Superior temporal gyrus (tissue), 1 donor: ENCODE data around the gene PSORS1C1.
"Not testable (repeated sequence)": the region's sequence is repeated elsewhere in the genome, so short reads cannot be mapped to it uniquely, and the experiment has no call there.

Experiments
- DNase-seq: peaks from one replicate; pipeline ENCODE4 v3.0.0-alpha.2; 2016; ENCODE audit errors: extremely low spot score

The PSORS1C1 gene

DNA sequence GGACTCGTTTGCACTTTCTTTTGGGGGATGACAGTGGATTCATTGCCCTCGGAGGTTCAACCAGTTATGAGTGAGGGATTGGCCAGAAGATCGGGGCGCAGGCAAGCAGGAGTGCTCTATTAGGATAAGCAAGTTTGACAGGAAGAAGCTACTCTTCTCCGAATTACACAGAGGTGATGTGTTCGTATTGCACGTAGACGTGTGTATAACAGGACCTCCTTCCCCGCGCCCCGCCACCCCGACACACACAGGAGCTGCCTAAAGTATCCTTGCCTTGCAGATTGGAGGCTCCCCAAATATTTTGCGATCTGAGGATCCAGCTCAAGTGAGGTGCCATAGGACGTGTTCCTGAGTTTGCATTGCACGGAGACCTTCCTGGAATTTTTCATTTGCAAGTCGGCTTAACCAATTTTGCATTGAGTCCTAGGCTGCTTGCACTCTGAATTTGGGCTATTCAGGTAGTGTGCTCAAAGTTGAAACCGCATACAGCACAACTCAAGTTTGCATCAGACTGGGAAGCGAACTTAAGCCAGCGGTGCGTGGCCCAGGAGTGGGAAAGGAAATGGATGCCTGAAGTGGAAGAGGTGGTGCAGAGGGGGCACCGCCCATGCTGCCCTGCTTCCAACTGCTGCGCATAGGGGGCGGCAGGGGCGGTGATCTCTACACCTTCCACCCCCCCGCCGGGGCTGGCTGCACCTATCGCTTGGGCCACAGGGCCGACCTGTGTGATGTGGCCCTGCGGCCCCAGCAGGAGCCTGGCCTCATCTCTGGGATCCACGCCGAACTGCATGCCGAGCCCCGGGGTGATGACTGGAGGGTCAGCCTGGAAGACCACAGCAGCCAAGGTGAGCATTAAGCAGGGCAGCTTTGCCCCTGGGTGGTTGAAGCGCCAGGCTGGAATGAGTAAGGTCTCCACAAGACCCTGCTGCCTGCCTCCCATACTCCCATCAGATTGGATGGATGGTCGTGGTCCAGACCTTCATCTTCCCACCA, 44.6 kb downstream of the PSORS1C1 start:
- DNase-seq, result no peak

DNA sequence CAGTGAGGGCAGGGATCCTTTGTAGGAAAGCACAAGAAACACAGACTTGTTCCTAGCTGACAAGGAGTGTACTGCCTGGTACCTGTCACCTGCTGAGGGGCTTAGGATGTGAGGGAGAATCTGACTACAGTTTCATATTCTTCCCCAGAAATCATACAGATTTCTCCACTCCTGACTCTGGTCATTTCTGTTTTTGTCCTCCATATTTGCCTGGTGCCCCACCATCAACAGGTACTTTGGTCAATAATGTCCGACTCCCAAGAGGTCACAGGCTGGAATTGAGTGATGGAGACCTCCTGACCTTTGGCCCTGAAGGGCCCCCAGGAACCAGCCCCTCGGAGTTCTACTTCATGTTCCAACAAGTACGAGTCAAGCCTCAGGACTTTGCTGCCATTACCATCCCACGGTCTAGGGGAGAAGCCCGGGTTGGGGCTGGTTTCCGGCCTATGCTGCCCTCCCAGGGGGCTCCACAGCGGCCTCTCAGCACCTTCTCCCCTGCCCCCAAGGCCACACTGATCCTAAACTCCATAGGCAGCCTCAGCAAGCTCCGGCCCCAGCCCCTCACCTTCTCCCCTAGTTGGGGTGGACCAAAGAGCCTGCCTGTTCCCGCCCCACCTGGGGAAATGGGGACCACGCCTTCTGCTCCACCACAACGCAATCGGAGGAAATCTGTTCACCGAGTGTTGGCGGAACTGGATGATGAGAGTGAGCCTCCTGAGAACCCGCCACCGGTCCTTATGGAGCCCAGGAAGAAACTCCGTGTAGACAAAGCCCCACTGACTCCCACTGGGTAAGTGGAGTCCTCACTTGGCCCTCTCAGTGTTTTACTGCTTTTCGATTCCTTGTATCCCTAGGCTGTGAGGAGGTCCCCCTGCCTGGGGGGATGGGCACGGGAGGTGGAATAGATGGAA, 46.9 kb downstream of the PSORS1C1 start:
- no peak for DNase-seq

DNA sequence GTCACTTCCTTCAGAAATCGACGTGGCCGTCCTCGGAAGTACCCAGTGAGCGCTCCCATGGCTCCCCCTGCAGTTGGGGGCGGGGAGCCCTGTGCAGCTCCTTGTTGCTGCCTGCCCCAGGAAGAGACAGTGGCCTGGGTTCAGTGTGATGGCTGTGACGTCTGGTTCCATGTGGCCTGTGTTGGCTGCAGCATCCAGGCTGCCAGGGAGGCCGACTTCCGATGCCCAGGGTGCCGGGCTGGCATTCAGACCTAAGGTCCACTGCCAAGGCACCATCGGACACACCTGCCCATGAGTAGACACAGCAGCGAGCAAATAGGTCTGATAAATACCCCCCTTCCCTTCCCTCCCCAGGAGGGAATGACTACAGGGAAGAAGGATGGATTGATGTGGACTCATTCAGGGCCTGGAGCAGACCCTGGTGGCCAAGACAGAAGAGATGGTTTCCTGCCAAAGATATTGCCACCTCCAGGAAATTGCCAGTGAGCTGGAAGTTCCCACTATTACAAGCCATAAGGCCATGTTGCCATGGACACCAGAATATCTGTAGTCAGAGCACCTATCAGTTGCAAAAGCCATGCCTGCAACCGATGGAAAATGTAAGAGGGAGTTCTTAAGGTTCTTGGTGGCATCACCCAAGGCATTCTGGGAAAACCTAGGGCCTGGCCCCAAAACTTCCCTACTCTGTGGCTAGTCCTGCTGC, 48.0 kb downstream of the PSORS1C1 start:
- no peak for DNase-seq

DNA sequence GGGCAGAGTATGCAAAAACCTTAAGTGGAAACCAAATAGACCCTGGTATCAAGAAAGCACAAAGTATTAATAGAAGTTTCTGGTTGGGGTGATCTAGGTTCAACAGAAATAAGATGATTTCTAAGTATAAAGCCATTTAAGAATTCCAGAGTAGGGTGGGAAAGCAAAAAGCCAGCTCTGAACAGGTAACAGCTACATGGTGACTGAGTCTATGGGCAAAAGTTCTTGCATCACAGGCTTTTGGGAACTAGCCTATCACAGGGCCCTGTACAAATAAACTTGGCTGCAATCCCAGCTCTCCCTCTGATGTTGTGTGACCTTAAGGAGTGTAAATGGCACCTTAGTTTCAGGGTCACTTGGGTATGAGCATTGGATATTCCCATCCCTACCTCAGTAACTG, 49.3 kb downstream of the PSORS1C1 start:
- DNase-seq, result no peak

DNA sequence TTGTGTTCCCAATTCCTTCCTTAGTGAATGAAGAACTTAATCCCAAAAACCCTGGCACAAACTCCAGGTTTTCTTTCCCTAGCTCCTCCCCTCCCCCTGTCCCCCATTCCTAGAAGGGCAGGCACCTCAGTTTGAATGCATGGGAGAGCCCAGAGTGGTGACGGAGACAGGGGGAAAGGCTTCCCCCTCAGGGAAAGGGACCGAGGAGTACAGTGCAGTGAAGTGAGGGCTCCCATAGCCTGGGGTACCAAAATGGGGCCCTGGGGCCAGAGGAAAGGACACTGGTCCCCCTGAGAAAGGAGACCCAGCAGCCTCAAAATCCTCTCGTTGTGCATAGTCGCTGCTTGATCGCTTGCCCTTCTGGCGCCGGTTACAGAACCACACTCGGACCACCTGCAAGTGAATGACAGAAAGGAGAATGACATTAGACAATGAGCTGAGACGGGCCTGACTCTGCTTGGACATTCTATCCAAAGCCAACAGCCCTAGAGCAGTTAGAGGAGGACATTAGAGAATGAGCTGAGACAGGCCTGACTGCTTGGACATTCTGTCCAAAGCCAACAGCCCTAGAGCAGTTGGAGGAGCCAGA, 50.0 kb downstream of the PSORS1C1 start:
- DNase-seq, result not testable (repeated sequence)

DNA sequence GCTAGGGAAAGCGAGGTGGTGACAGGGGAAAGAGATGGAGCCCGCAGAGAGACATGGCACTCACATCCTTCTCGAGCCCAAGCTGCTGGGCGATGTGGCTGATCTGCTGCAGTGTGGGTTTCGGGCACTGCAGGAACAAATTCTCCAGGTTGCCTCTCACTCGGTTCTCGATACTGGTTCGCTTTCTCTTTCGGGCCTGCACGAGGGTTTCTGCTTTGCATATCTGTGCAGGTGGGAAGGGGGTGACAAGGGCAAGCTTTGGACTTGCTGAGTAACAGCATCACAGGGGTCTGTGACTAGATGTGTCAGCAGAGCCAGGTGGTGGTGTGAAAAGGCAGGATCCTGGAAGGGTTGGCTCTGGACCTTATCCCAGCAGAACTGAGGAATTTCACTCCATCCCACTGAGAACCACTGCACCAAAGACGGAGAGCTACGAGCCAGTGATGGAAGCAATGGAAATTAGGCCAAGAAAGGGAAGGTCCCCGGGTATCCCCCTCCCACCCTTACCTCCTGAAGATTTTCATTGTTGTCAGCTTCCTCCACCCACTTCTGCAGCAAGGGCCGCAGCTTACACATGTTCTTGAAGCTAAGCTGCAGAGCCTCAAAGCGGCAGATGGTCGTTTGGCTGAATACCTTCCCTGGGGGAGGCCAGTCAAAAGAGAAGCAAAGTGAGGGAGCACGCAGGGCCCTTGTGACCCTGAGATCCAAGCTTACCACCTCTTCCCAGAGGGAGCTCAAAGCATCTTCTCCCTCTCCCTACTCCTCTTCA, 50.6 kb downstream of the PSORS1C1 start:
- not testable (repeated sequence) for DNase-seq

DNA sequence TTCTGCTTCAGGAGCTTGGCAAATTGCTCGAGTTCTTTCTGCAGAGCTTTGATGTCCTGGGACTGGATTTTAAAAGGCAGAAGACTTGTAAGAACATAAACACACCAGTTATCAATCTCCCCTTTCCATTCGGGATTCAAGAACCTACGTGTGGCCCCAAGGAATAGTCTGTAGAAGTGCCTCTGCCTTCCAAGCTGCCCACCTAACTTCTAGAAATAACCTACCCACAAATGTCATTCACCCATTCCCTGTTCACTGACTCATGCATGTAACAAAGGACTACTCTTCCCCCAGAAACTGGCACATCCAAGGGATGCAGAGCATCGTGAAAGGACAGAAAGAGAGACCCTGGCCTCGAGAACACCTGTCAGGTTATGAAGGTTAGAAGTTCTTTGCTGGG, 51.4 kb downstream of the PSORS1C1 start:
- no peak for DNase-seq

DNA sequence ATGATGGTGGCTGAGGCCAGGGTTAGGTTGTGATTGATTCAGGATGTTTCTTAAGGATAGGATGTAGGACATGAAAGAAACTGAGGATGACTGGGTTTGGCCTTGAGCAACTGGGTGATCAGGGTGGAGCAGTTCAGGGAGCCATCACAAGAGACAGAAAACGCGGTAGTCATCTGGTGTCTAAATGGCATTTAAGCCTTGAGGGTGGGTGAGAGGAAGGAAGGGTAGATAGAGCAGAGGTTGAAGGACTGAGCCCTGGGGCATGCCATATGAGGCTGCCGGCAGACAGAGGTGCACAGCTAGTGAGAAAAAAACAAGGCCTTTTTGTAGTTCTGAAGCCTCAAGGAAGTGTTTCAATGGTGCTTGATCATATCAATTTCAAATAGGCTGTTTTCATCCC, 54.0 kb downstream of the PSORS1C1 start:
- DNase-seq, result no peak

DNA sequence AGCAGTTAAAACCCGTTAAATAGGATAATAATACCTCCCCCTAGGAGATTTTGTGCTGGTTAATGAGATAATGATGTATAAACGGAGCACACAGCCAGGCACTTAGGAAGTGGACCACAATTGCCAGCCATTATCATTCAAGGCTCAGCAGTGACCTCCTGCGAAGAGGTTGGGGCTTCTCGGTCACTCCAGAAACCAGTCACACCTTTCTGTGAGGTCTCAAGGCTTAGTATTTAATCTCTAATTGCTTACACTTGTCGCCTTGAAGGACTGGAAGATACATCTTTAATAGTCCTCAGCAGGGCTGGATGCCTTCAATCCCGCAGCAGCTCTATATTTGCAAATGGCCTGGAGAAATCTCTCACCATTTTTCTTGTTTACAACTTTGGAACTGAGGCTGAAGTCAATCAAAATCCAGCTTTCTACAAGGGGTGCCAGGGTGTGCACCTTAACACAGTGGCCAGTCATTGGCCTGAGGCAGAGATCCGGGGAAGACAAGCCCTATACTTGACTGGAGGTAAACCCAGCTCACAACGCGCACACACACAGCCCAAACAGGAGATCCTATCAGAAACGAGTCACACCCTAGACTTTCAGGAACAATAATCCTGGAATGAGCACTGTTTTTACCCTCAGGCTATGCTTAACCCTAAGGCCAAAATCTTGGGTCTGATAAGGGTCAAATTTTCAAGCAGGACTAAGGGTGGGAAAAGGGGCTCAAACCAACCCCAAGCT, 54.7 kb downstream of the PSORS1C1 start:
- DNase-seq, result no peak

DNA sequence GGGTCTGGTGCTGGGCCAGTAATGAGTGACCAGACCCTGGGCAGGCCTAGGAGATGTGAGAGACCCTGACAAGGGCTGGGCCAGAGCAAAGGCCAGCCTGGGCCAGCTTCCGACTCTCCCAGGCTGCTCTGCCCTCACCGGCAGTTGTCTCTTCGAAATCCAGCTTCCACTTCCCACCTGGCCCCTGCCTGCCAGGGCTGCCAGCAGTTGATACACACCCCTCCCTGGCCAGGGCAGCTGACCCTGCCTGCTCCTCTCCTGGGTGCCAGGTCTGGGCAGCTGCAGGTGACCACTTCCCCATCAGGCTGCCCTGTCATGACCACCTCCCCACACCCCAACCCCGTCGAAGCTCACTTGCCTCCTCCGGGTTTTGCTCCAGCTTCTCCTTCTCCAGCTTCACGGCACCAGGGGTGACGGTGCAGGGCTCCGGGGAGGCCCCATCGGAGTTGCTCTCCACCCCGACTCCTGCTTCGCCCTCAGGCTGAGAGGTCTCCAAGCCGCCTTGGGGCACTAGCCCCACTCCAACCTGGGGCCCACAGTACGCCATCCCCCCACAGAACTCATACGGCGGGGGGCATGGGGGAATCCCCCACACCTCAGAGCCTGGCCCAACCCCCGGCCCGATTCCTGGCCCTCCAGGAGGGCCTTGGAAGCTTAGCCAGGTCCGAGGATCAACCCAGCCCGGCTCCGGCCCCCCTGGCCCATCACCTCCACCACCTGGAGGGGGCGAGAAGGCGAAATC, 55.4 kb downstream of the PSORS1C1 start:
- DNase-seq, result not testable (repeated sequence)

DNA sequence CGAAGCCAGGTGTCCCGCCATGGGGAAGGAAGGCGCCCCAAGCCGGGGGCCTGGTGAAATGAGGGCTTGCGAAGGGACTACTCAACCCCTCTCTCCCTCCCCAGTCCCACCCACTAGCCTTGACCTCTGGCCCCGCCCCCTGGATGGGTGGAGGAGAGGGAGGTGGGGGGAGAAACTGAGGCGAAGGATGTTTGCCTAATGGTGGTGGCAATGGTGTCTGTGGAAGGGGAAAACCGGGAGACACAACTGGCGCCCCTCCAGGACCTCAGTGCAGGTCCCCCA, 55.9 kb downstream of the PSORS1C1 start, which contains the start of gene POU5F1:
TSS of gene POU5F1 (minus strand) at position 83 of the 282 bp plus-strand sequence. CDS start at position 21, 62 bp downstream.
- DNase-seq, result no peak

DNA sequence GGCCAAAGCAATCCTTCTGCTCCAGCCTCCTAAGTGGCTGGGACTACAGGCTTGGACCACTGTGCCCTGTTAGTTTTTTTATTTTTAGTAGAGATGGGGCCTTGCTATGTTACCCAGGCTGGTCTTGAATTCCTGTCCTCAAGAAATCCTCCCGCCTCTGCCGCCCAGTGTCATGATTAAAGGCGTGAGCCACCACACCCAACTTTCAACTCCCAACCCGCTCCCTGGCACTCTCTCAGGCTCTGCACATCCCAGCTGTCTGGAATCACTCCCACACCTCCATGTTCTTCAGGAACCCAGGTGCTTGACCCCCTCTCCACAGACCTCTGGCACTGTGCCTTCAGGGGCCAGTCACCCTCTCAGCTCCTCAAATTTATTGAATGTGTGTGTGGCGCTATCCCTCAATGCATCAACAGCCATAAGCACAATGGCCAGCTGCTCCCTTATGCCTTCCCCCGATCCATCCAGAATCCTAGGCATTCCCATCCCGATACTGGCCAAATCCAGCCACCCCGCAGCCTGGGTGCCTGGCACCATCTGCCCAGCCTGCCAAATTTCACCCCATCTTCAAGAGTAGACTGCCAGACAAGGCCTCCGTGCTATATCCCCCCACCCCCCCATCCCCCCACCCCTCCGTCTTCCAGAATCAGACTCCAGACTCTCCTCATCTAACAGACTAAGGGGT, 56.5 kb downstream of the PSORS1C1 start:
- DNase-seq, result no peak

DNA sequence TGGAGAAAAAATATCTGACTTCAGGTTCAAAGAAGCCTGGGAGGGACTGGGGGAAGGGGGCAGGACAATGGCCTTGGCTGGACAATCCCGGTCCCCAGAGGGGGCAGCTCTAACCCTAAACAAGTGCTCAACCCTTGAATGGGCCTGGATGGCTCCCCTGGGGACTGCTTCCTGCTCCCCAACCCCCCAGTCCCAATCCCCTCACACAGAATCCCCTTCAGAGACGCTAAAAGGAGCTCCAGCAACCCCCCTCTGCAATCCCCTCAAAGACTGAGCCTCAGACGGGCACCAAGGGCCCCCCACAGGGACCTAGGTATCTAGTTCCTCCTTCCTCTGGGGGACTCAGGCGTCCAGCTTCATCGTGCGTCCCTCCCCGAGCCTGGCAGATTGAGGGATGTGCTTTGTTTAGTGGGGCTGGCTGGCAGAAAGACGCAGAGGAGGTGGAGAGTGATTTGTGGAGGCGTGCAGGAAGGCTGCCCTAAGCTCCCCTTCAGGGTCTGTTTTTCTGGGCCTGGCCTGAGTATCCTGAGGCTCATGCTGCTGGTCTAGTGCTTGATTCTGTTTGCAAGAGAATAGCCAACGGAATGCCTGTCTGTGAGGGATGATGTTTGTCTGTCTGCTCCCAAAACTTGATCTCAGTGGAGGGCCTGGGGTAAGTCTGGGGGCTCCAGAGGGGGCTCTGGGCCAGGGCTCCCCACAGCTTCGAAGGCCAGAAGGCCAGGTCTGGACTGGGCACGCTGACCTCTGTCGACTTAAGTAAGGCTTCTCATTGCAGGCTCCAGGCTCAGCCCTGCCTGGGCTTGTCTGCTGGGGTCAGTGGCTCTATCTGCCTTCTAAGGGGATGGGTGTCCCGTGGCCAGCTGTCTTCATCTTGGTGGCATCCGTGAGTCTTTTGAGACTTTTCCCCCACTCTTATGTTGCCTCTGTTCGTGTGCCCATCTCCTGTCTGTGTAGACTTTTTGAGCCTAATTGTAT, 57.6 kb downstream of the PSORS1C1 start:
- no peak for DNase-seq

DNA sequence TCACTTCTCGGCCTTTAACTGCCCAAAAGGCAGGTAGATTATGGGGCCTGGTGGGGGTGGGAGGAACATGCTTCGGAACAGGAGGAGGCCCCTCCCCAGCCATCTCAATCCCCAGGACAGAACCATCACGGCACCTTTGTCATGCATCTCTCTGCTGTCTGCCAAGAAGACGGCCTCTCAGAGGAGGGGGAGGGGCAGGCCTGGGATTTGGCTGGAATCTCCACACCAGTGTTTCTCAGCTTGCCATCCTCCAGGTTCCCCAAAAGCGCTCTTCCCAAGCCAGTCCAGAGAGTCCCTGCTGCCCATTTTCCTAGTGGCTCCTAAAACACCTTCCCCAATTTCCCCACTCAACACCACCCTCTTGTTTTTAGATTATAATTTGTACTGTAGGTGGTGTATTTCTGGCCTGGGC, 58.4 kb downstream of the PSORS1C1 start:
- no peak for DNase-seq

DNA sequence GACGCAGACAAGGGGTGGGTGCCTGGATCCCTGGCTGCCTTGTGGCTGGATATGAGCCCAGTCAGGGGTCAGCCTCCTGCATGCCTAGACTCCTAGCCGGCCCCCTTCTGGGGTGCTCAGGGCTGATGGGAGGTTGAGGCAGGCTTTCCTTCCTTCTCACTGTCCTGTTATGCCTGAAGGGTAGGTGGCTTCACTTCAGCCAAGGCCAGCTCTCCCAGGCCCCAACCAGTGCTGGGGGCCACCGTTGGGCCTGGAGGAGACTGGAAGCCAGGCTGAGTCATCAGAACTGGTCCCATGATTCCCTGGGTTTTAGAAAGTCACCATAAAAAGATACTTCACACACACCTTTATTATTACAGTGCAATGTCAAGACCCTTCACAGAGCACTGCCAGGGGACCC, 58.8 kb downstream of the PSORS1C1 start:
- no peak for DNase-seq

DNA sequence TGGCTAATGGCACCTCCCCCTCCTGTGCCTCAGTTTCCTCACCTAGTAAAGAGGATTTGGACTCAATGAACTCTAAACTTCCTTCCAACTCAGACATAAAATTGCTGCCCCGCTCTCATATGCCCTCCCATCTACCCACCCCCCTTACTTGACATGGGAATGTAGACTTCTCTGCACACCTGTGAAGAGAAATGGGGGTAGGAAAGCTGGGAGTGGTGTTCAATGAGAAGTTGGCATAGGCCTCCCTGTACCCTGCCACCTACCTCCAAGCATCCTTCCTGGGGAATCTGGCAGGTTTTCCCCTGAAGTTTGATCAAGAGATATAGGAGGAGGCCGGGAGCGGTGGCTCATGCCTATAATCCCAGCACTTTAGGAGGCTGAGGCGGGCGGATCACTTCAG, 59.8 kb downstream of the PSORS1C1 start:
- no peak for DNase-seq

DNA sequence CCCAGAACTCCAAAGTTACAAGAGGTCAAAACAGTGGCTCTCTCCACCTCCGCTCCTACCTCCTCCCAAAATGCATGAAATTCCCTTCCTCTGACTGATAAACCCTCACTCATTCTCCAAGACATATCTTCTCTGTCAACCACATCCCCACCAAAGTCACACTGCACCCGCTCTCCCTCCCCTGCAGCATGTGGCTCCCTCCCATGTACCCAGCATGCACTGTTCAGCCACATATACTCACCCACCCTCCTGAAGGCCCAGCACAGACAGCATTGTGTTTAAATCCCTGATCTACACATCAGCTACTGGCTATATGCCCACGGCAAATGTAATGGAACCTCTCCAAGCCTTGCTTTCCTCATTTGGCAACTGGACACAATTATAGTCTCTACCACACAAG, 61.4 kb downstream of the PSORS1C1 start:
- DNase-seq, result no peak
